H1 (cell line): ENCODE data around the gene BBLN. TPM values are rescaled to one million over a fixed set of nuclear protein-coding genes. Genes with fewer than 3 reads are reported as not detected.
A peak's percentile ranks its signal among the peaks of the same experiment; 100 is the strongest.

Experiments
- ATF2 ChIP-seq: IDR thresholded peaks from 2 replicates; pipeline ENCODE4 v1.6.1; 2012; ENCODE audit warnings: low read length, inconsistent platforms
- BRCA1 ChIP-seq: IDR thresholded peaks from 2 replicates; pipeline ENCODE4 v1.6.1; 2012; ENCODE audit warnings: low read depth, low read length, improper control_type of control experiment
- CEBPB ChIP-seq: IDR thresholded peaks from 2 replicates; pipeline ENCODE4 v1.6.1; 2012; ENCODE audit warnings: low read depth, low read length
- CREB1 ChIP-seq: IDR thresholded peaks from 2 replicates; pipeline ENCODE4 v1.6.1; 2012; ENCODE audit warnings: inconsistent platforms
- E2F6 ChIP-seq: IDR thresholded peaks from 2 replicates; pipeline ENCODE4 v1.6.1; 2012; ENCODE audit warnings: inconsistent platforms
- GTF2F1 ChIP-seq: IDR thresholded peaks from 2 replicates; pipeline ENCODE4 v1.6.1; 2012; ENCODE audit warnings: low read depth, low read length, improper control_type of control experiment, borderline replicate concordance
- HDAC2 ChIP-seq, 2 experiments: fragments of 300-600 bp in 1 of 2; sonication (generic) in 1 of 2; IDR thresholded peaks; 2 replicates each; pipeline ENCODE4 v1.6.1; 2011 to 2012; ENCODE audit warnings: low read depth in 2 of 2, low read length in 2 of 2, mild to moderate bottlenecking in 2 of 2, moderate library complexity in 2 of 2, borderline replicate concordance in 1 of 2, inconsistent platforms in 1 of 2
- HDAC6 ChIP-seq: IDR thresholded peaks from one replicate; pipeline ENCODE4 v1.7.1; 2012; ENCODE audit warnings: low read depth, mild to moderate bottlenecking, inconsistent platforms, low read length, moderate library complexity
- KDM1A ChIP-seq: fragments of 200-600, 300-600 bp; sonication (generic); IDR thresholded peaks from 2 replicates; pipeline ENCODE4 v1.7.1; 2016; ENCODE audit warnings: mild to moderate bottlenecking, low read length, borderline replicate concordance
- MAX ChIP-seq: IDR thresholded peaks from 2 replicates; pipeline ENCODE4 v1.6.1; 2012; ENCODE audit warnings: inconsistent platforms
- NRF1 ChIP-seq: IDR thresholded peaks from 2 replicates; pipeline ENCODE4 v1.6.1; 2011; ENCODE audit warnings: mild to moderate bottlenecking, low read depth, low read length, improper control_type of control experiment
- PHF8 ChIP-seq: fragments of 200-600 bp; sonication (generic); conservative IDR thresholded peaks from 2 replicates; pipeline ENCODE4 v1.7.1; 2012; ENCODE audit warnings: low read depth, mild to moderate bottlenecking, inconsistent platforms, low read length, moderate library complexity
- POLR2AphosphoS5 ChIP-seq: IDR thresholded peaks from 2 replicates; pipeline ENCODE4 v1.6.1; 2011; ENCODE audit warnings: low read depth, low read length
- RAD21 ChIP-seq, 2 experiments: IDR thresholded peaks in 1 of 2; conservative IDR thresholded peaks in 1 of 2; 2 replicates each; pipeline ENCODE4 v1.6.1; 2011; ENCODE audit warnings: low read depth in 2 of 2, low read length in 2 of 2, improper control_type of control experiment in 1 of 2, inconsistent platforms in 1 of 2, mild to moderate bottlenecking in 1 of 2, moderate library complexity in 1 of 2
- RFX5 ChIP-seq: IDR thresholded peaks from 2 replicates; pipeline ENCODE4 v1.6.1; 2011; ENCODE audit warnings: low read depth, low read length, improper control_type of control experiment, borderline replicate concordance
- RXRA ChIP-seq: IDR thresholded peaks from 2 replicates; pipeline ENCODE4 v1.6.1; 2011; ENCODE audit warnings: low read depth, mild to moderate bottlenecking, low read length, moderate library complexity; ENCODE audit not compliant: insufficient read depth
- SAP30 ChIP-seq: fragments of 300-600 bp; sonication (generic); IDR thresholded peaks from 2 replicates; pipeline ENCODE4 v1.7.1; 2012; ENCODE audit warnings: low read length, moderate library complexity, mild to moderate bottlenecking, inconsistent platforms; ENCODE audit not compliant: insufficient read depth, insufficient replicate concordance
- SIRT6 ChIP-seq: IDR thresholded peaks from one replicate; pipeline ENCODE4 v1.7.1; 2012; ENCODE audit warnings: low read length, inconsistent platforms
- SP2 ChIP-seq: IDR thresholded peaks from 2 replicates; pipeline ENCODE4 v1.6.1; 2012; ENCODE audit warnings: mild to moderate bottlenecking, low read length, inconsistent platforms
- SP4 ChIP-seq: IDR thresholded peaks from 2 replicates; pipeline ENCODE4 v1.6.1; 2012; ENCODE audit warnings: low read length, inconsistent platforms
- SRF ChIP-seq: IDR thresholded peaks from 2 replicates; pipeline ENCODE4 v1.6.1; 2011; ENCODE audit warnings: mild to moderate bottlenecking, low read depth, low read length, moderate library complexity
- TEAD4 ChIP-seq: IDR thresholded peaks from 2 replicates; pipeline ENCODE4 v1.6.1; 2012; ENCODE audit warnings: low read depth, low read length, inconsistent platforms, mixed read lengths
- polyA plus RNA-seq, 7 experiments: library from polyadenylated mRNA; depleted of rRNA in 3 of 7; stranded (reverse) in 5 of 7; unstranded in 2 of 7; fragments of >200 nt in 5 of 7; fragments of 200-250 nt in 2 of 7; gene quantifications; 1 replicate in 5 of 7; 2 replicates in 1 of 7; 4 replicates in 1 of 7; pipeline versions ENCODE4 v1.2.1 to v1.2.3, GENCODE V29; 2011 to 2013; ENCODE audit warnings: missing spikeins in 2 of 7, mixed read lengths in 2 of 7
- total RNA-seq: library from RNA; stranded (reverse); fragmentation: NEBNext Ultra II Directional; extraction: Animal tissue kit (Norgen Biotek cat#: 25700); gene quantifications from 2 replicates; pipeline ENCODE4 v1.2.1, GENCODE V29; 2021

The BBLN gene
- total and polyA plus RNA-seq, 2 of the 8 experiments (the other 6 are each of a cell fraction or from before 2014, with no cell fraction given): 63.1 to 164 TPM

GRCh38 chr9:128159784-128160602, at the start of gene BBLN (continued):
- TF ChIP-seq KDM1A (no peak), RFX5 (no peak), SP2 (no peak), SAP30 (no peak), POLR2AphosphoS5 (peak; percentile 71), MAX (peak; percentile 55; the same call in 1 of the 2 replicates), CREB1 (peak; percentile 95), SRF (0 out of 2 replicates have a peak, but pooled peaks have one; percentile 8), GTF2F1 (no peak), ATF2 (no peak), CEBPB (no peak), SP4 (peak; percentile 35; the same call in 1 of the 2 replicates), TEAD4 (no peak), PHF8 (peak; percentile 84), HDAC6 (no peak), BRCA1 (no peak), SIRT6 (no peak), RXRA (no peak), RAD21 (IDR thresholded peaks at IDR 0.05 in 1 of 2, conservative IDR thresholded peaks at IDR 0.05 in 1 of 2; ENCODE audit: low read depth in 2 of 2, low read length in 2 of 2) (no peak), HDAC2 (IDR thresholded peaks at IDR 0.05; ENCODE audit: borderline replicate concordance in 1 of 2, low read depth in 2 of 2, low read length in 2 of 2) (no peak), NRF1 (no peak), E2F6 (0 out of 2 replicates have a peak, but pooled peaks have one; percentile 4)
